HL-60 (cell line): ENCODE data around the gene TTC34.
"Not testable (repeated sequence)": the region's sequence is repeated elsewhere in the genome, so short reads cannot be mapped to it uniquely, and the experiment has no call there.

ENCODE experiments used
- CTCF ChIP-seq: IDR thresholded peaks from one replicate; pipeline ENCODE4 v1.5.1; 2011; ENCODE audit warnings: low read length, control low read depth, inconsistent platforms; ENCODE audit not compliant: insufficient read depth
- REST ChIP-seq: IDR thresholded peaks from 2 replicates; pipeline ENCODE4 v1.6.1; 2012; ENCODE audit warnings: low read depth; ENCODE audit not compliant: insufficient replicate concordance
- SPI1 ChIP-seq: IDR thresholded peaks from 2 replicates; pipeline ENCODE4 v1.6.1; 2012; ENCODE audit warnings: low read depth, mild to moderate bottlenecking, borderline replicate concordance

GRCh38 chr1:2657124-2657523, 144.4 kb downstream of the TTC34 start:
- TF ChIP-seq CTCF, SPI1, REST: not testable (repeated sequence)
